A549 (cell line): ENCODE data around the gene CHST13.

Experiments used
- BHLHE40 ChIP-seq: IDR thresholded peaks from 2 replicates; pipeline ENCODE4 v1.6.1; 2012; ENCODE audit warnings: low read depth, low read length, inconsistent platforms
- CHD2 ChIP-seq: fragments of 150-350 bp; IDR thresholded peaks from 2 replicates; pipeline ENCODE4 v1.6.1; 2014; ENCODE audit warnings: low read length; ENCODE audit not compliant: partially characterized antibody
- JUN ChIP-seq, 2 experiments: fragments of >200 bp; sonication (Bioruptor Twin); formaldehyde crosslinking; IDR thresholded peaks; 2 replicates in 1 of 2; 3 replicates in 1 of 2; pipeline ENCODE4 v1.6.1; 2016 to 2017
- TF ChIP-seq, protein P1 (sequence below): fragments of >200 bp; sonication (Bioruptor Twin); formaldehyde crosslinking; IDR thresholded peaks from 3 replicates; pipeline ENCODE4 v1.5.1; 2016

DNA sequence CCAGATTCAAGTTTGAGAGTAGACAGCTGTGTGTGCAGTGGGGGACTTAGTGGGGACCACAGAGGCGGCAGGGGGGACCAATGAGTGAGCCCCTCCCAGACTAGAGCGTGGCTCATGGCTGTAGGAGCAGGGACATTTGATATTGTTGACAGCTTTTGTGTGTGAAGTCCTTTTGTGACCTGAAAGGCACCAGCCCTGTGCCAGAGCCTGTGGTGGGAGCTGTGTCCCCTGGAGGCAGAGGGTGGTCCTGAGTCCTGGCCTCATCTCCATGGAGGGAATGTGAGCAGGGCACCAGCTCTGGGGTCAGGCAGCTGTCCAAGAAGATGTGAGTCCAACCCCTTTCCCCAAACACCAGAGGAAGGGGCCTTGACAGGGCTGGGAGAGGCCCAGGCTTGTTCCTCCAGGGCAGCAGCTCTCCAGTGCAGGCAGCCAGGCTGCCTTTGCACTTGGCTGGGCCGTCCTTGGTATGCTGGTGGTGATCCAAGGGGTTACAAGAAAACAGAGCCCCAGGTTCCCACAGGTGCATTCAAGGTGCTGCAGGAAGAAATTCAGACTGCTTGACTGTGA is 44.9 kb downstream of the CHST13 start:
- TF ChIP-seq CHD2 (no peak), BHLHE40 (no peak), JUN (IDR thresholded peaks at IDR 0.05) (no peak)
- TF ChIP-seq, protein P1, sequence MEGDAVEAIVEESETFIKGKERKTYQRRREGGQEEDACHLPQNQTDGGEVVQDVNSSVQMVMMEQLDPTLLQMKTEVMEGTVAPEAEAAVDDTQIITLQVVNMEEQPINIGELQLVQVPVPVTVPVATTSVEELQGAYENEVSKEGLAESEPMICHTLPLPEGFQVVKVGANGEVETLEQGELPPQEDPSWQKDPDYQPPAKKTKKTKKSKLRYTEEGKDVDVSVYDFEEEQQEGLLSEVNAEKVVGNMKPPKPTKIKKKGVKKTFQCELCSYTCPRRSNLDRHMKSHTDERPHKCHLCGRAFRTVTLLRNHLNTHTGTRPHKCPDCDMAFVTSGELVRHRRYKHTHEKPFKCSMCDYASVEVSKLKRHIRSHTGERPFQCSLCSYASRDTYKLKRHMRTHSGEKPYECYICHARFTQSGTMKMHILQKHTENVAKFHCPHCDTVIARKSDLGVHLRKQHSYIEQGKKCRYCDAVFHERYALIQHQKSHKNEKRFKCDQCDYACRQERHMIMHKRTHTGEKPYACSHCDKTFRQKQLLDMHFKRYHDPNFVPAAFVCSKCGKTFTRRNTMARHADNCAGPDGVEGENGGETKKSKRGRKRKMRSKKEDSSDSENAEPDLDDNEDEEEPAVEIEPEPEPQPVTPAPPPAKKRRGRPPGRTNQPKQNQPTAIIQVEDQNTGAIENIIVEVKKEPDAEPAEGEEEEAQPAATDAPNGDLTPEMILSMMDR: no peak
